Lung (tissue), 12 donors: ENCODE measurements around the gene ISL1. TPM values are rescaled to one million over a fixed set of nuclear protein-coding genes. Genes with fewer than 3 reads are reported as not detected.

ENCODE experiments used
- ATAC-seq: fragments of 200-7000 bp; cut with Tn5 transposase; one replicate; pipeline ENCODE4 v1.9.1; 2020; ENCODE audit warnings: moderate number of reproducible peaks; ENCODE audit not compliant: insufficient read depth, low FRiP score
- DNase-seq, 3 donors: peaks; one replicate each; pipeline ENCODE4 v3.0.0-alpha.2; 2013 to 2017
- H3K27ac ChIP-seq, 2 donors: one replicate each; pipeline ENCODE4 v1.5.1; 2013; ENCODE audit warnings: mild to moderate bottlenecking in 2 of 2, moderate library complexity in 2 of 2, control low read depth in 1 of 2, inconsistent platforms in 1 of 2, low read depth in 1 of 2, low read length in 1 of 2
- H3K27me3 ChIP-seq, 3 donors: one replicate each; pipeline ENCODE4 v1.5.1; 2013; ENCODE audit warnings: low read length in 2 of 3; ENCODE audit not compliant: control insufficient read depth in 3 of 3, insufficient read depth in 3 of 3
- H3K36me3 ChIP-seq, 4 donors: one replicate each; pipeline ENCODE4 v1.5.1; 2013; ENCODE audit warnings: low read length in 4 of 4, mild to moderate bottlenecking in 1 of 4, moderate library complexity in 1 of 4; ENCODE audit not compliant: control insufficient read depth in 4 of 4, insufficient read depth in 4 of 4
- H3K4me1 ChIP-seq, 5 donors: one replicate each; pipeline ENCODE4 v1.5.1; 2013; ENCODE audit warnings: low read length in 5 of 5, mild to moderate bottlenecking in 2 of 5, moderate library complexity in 1 of 5; ENCODE audit not compliant: control insufficient read depth in 5 of 5, insufficient read depth in 5 of 5
- H3K4me3 ChIP-seq: one replicate; pipeline ENCODE4 v1.5.1; 2013; ENCODE audit warnings: mild to moderate bottlenecking, control low read depth, moderate library complexity
- H3K9ac ChIP-seq, 2 donors: one replicate each; pipeline ENCODE4 v1.5.1; 2013; ENCODE audit warnings: low read length in 2 of 2, control low read depth in 1 of 2; ENCODE audit not compliant: insufficient read depth in 1 of 2
- H3K9me3 ChIP-seq, 4 donors: one replicate each; pipeline ENCODE4 v1.5.1; 2013; ENCODE audit warnings: low read length in 3 of 4, mild to moderate bottlenecking in 1 of 4, moderate library complexity in 1 of 4; ENCODE audit not compliant: control insufficient read depth in 4 of 4, insufficient read depth in 3 of 4
- WGBS, 2 donors: extraction: QIAGEN DNeasy Blood & Tissue Kit; methylation state at CpG; one replicate each; pipeline ENCODE4 v1.1.7; 2013; 5-methylcytosine and 5-hydroxymethylcytosine counted together
- polyA plus RNA-seq, 2 donors: library from polyadenylated mRNA; stranded (reverse); fragments of 200-250 nt; gene quantifications; one replicate each; pipeline ENCODE4 v1.2.1, GENCODE V29; 2013
- total RNA-seq, 2 donors: library from RNA; depleted of rRNA in 1 of 2; stranded (reverse); fragments of >200 nt in 1 of 2; gene quantifications; one replicate each; pipeline ENCODE4 v1.2.1, GENCODE V29; 2014 to 2021
- TF ChIP-seq, protein P1 (sequence below): IDR thresholded peaks from 2 replicates; pipeline ENCODE4 v1.5.1; 2012; ENCODE audit warnings: mild to moderate bottlenecking; ENCODE audit errors: control extremely low read depth, extremely low read depth
- donor health status: control.
- donor health status: control.
- donor health status: Bipolar disorder and iron deficiency.
- donor health status: healthy.
- donor health status: DM: yes; HTN: yes; CAD: no.

The ISL1 gene
- total and polyA plus RNA-seq, 4 donors = 0.06 to 0.51 (median 0.17) TPM; not detected in 1

DNA sequence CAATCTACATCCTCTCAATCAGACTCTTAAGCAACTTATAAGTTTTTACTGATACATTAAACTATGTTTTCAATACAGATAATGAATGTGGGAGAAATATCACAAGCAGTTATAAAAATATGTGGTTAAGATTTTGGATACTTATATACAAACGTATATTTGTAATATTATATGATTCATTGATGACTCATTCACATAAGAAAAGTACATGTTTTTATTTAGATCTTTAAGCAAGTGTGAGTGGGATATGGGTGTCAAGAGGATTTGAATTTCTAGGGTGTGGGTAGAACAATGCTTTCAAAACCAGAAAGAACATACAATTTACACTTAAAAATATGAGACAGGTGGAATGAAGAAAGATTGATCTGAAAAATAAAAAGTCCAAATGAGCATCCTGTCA is 36.1 kb upstream of the ISL1 start:
- no peak overlapping the region for H3K27ac ChIP-seq
- no peak overlapping the region for H3K9ac ChIP-seq
- no peaks in the 10 kb centered on the region for H3K36me3 ChIP-seq
- no peak for DNase-seq
- no peak overlapping the region for H3K4me3 ChIP-seq
- no peak for ATAC-seq
- H3K9me3 ChIP-seq = peaks cover 0 to 7% (median 0%) of the 10 kb centered on the region in 4 donors
- no peaks in the 10 kb centered on the region for H3K4me1 ChIP-seq
- 62 to 76% methylated on average over 1 of the region's 1 CpG for WGBS, 2 donors
- TF ChIP-seq, protein P1, sequence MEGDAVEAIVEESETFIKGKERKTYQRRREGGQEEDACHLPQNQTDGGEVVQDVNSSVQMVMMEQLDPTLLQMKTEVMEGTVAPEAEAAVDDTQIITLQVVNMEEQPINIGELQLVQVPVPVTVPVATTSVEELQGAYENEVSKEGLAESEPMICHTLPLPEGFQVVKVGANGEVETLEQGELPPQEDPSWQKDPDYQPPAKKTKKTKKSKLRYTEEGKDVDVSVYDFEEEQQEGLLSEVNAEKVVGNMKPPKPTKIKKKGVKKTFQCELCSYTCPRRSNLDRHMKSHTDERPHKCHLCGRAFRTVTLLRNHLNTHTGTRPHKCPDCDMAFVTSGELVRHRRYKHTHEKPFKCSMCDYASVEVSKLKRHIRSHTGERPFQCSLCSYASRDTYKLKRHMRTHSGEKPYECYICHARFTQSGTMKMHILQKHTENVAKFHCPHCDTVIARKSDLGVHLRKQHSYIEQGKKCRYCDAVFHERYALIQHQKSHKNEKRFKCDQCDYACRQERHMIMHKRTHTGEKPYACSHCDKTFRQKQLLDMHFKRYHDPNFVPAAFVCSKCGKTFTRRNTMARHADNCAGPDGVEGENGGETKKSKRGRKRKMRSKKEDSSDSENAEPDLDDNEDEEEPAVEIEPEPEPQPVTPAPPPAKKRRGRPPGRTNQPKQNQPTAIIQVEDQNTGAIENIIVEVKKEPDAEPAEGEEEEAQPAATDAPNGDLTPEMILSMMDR = no peak
- H3K27me3 ChIP-seq = no peaks in the 10 kb centered on the region

GRCh38 chr5:51347704-51348103 is 35.5 kb upstream of the ISL1 start:
- no peak for ATAC-seq
- TF ChIP-seq, protein P1 = no peak
- no peaks in the 10 kb centered on the region for H3K36me3 ChIP-seq
- H3K4me3 ChIP-seq = no peak overlapping the region
- H3K27me3 ChIP-seq = no peaks in the 10 kb centered on the region
- H3K4me1 ChIP-seq = no peaks in the 10 kb centered on the region
- no peak overlapping the region for H3K27ac ChIP-seq
- peaks cover 0 to 7% (median 0%) of the 10 kb centered on the region in 4 donors for H3K9me3 ChIP-seq
- H3K9ac ChIP-seq = no peak overlapping the region
- peak in 1 of 3 donors; percentile 4 for DNase-seq
- WGBS, 2 donors = 86 to 88% methylated on average over 2 of the region's 2 CpGs

DNA sequence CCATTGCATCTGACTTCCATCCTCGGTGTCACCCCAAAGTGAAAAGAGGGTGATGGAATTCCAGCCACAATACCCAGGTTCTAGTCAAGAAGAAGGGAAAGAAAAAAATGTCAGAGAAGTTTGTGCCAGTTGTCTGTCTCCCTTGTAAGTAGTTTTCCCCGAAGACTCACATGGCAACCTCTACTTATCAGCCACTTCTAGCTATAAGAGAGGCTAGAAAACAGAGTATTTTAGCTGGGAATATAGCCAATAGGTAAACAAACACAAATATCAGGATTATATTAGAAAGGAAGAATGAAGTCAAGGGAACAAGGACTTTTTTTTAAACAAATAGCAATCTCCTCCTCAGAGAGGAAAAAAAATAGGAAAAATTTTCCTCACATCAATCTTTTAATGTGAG is 12.2 kb upstream of the ISL1 start:
- no peak overlapping the region for H3K27ac ChIP-seq
- TF ChIP-seq, protein P1 = no peak
- peaks cover 0 to 5% (median 0%) of the 10 kb centered on the region in 4 donors for H3K9me3 ChIP-seq
- H3K4me1 ChIP-seq = peaks cover 0 to 13% (median 0%) of the 10 kb centered on the region in 5 donors
- 58 to 81% methylated on average over 2 of the region's 2 CpGs for WGBS, 2 donors
- H3K27me3 ChIP-seq = peaks cover 0 to 23% (median 23%) of the 10 kb centered on the region in 3 donors
- no peak overlapping the region for H3K9ac ChIP-seq
- H3K36me3 ChIP-seq = no peaks in the 10 kb centered on the region
- DNase-seq = no peak
- no peak for ATAC-seq
- no peak overlapping the region for H3K4me3 ChIP-seq
